ENCODE data around the gene NECTIN1.

The NECTIN1 gene

DNA sequence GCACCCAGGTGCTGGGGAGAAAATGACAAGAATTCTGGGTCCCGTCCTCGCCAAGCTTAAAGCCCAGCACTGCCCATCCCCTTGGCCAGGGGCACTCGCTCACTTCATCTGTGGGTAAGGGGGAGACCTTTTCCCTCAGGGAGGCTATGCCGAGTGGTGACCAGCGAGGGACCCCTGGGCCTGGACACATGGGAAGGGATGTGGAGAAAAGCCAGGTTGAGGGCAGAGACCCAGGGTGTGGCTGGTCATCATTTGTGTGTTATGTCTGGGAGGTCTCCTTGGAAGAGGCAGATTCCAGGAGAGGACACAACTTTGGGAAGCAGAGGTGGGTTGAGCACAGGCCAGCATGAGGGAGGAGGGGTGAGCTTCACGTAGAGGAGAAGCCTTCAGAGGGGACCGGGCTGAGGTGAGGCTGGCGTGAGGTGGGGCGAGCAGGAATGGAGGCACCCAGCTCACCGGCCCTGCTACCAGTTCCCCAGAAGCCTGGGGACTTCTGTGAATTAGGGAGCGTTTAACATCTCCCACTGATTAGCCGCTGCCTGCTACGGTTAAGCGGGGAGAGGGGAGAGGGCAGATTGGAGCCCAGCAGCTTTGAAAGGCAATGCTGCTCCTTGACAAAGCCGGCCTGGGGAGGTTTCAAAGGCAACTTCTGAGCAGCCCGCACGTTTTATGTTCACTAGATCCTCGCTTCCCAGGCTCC, 25.8 kb upstream of the NECTIN1 start:
- no peak for DNase-seq

DNA sequence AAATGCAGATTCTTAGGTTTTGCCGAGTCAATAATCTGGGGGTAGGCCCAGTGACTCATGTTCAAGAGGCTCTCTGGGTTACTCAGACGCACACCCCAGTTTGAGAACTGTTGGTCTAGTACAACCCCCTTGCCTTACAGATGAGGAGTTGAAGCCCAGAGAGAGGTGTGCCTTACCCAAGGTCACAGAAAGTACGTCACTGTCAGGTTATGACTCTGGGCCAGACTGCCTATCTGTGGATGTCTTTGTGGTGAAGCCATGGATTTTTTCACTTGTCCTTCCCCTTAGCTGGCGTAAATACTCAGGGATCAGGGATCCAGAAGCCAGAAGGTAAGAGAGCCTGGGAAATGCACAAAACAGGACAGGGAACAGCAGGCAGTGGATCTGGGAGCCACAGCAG, 25.2 kb upstream of the NECTIN1 start:
- no peak for DNase-seq

DNA sequence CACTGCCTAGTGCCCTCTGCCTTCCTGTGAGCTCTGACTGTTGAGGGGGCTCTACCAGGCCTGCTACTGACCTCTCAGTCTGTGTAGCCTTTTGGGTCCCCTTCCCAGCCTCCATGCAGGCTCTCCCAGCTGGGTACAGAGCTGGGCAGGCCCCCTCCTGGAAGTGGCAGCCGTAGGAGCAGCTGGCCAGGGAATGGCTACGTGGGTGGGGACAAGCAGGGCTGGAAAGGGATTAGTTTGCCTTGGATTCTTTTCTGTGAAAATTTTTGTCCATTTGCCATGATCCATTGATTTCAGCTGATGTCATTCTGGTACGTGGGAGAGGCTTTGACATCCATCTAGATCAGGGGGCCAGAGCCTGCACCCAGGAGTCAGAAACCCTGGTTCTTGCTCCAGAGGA, 23.9 kb upstream of the NECTIN1 start:
- DNase-seq, result no peak

DNA sequence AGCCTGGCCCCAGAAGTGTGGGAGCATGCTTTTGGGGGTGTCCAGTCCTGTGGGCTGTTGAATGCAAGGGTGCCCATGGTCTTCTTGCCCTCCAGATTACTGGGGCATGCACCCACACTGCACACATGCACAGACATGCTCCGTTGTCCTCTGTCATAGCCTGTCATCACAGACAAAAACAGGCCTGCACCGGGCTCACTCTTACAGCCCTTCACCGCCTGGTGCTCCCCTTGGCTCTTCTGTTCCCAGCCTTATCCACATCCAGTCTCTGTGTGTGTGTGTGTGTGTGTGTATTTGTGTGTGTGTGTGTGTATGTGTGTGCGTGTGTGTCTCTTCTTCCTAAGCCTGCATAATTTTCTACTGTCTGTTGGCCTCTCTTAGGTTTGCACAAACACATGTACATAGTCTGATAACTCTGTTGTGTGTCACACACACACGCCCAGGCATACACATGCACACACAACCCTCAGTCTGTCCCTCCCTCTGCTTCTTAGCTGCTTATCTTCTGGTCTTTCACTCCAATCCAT, 23.4 kb upstream of the NECTIN1 start:
- DNase-seq, result no peak

DNA sequence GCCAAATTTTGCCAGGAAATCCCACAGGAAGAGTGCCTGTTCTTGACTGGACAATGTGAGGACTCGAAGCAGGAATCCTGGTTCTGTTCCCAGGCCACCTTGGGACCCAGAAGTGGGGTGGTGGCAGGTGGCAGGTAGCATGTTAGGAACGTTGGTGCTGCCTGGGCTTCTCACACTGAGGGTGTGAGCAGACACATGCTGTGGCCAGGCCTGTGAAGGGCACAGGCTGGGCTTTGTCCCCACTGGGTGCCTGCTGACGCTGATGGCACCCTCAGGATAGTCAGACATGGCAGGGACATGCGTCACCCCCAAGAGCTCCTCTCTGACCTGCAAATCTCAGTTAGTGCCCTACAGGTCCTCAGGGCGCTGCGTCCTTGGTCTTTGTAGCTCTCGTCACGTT, 21.1 kb upstream of the NECTIN1 start:
- no peak for DNase-seq

DNA sequence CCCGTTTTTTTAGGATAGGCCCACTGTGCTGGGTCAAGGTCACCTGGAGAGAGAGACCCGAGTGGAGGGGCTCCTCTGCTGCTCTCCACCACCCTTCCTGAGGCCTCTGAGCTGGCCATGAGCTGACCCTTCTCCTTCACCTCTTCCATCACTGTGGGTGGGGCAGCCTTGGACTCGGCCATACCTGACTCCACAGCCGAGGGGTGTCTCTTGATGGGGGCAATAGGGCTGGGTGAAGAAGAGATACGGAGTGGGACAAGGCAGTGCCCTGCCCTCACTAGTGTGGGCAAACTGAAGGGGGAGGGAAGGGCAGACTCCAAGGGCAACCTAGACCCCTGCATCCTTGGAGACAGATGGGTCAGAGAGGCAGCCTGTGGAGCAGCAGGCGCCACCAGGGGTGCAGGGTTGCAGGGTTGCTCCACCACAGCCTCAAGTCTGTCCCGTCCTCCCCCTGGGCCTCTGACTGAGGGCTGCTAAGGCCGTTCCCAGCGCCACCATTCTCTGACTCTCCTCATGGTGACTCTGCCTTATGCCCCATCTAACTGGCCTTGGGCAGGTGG, 20.1 kb upstream of the NECTIN1 start:
- no peak for DNase-seq

DNA sequence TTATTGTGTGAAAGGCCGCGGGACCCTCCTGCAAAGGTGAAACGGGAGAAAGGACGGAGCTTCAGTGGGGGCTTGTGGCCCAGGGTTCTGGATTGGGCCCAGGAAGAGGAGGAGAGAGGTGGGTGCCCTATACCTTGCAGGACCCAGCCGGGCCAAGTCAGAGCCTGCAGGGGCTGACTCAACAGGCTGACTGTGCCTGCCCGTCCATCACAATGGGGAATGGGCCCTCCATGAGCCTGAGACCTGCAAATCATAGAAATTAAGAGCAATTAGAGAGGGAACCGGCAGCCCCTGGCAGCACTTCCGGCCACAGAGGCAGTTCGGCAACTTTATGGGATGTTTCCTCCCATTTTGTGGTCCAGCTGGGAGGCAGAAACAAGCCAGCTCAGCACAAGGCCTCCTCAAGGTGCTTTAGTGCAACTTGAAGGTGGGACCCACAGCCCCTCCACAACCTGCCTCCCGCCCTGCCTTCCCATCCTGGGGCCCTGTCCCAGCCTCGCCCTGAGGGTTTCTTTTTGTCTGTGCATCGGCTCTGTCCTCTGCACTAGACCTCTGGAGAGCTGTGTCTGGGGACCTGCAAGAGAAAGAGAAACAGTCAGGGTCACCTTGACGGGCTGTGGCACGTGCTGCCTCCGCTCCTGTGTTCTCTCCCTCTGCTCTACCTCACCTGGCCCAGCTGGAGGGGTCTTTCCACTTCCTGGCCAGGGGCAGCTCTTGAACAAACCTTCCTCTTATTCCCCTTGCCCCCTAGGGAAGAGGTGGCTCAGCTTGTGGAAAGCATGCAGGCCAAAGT, 19.1 kb upstream of the NECTIN1 start:
- DNase-seq, result no peak

DNA sequence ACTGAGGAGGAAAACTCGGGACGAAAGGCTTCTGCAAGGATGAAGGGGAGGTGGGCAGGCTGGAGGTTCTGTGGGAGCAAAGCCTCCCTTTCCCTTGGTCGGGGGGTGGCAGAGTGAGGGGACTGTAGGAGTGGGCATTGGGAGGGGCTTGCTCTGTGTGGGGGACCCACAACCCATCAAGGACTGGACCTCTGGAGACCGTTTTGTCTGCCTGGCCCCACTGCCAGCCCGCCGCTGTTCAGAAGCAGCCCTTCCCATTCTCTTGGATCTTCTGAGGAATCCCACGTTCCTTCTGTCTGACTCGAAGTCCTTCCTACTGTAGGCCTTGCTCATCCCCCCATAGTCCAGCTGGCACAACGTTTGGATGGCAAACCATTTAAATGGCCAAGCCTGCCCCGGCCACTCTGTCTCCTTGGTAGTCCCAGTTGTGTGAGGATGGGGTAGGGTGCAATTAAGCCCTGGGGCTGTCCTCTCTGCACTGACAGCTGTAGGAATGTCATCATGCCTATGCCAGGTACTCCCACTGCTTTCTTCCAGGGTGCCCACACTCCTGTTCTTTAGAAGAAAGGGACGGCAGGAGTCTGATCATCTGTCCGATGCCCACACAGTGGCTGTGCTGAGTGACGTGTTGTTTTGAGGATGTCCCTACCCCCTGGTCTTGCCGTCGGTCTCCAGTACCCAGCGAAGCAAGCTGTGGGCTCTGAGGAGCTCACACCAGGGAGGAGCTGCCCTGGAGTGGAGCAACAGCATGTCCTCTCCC, 17.0 kb upstream of the NECTIN1 start:
- DNase-seq, result no peak

DNA sequence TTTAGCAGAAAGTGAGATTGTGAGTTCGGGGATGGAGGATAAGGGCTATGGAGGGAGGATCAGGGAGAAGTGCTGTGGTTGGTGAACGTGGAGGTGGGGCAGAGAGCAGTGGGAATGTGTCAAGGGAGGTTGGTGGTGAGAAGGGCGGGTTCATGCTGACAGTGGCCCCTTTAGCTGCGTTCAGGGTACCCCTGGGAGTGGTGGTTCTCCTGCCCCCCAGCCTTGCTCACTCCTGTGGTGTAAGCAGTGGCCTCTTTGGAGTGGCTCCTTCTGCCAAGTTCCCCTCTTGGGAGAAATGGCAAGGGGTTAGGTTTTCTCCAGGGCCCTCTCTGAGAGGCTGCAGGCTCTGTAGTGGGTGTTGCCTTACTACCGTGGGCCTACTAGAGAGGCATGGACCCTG, 16.1 kb upstream of the NECTIN1 start:
- DNase-seq, result no peak

DNA sequence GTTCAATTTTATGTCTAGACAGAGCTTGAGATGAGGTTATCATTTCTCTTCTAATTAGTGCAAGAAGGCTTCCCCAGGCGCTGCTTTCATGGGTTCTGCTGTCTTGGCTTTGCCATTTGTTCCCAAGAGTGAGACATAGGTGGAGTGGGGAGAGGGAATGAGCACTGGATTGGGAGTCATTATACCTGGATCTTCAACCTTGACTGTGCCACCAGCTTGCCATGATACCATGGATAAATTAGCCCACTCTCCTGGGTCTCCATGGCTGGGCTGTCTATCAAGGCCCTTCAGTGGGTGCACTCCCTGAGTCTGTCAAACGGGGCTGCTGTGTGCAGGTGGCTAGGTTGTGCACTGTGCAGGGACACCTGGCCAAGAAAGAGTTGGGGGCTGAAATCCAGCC, 15.6 kb upstream of the NECTIN1 start:
- DNase-seq, result no peak

DNA sequence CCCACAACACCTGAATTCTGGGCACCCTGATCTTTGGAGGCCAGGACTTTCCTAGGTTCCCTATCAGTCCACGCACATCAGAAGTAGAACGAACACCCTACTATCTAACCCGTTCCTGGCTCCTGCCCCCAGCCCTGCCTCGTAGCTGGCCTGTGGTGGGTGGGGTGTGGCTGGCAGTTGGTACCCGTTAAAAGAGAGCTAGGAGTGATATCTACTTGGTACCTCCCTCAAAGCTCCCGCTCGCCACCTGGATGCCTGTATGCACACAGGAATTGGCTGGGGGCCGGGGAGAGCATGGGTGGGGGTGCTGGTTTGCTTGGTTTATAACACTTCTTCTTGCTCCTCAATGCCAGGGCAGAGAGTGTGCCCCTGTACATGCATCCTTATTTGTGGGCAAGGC, 14.0 kb upstream of the NECTIN1 start:
- DNase-seq, result no peak

DNA sequence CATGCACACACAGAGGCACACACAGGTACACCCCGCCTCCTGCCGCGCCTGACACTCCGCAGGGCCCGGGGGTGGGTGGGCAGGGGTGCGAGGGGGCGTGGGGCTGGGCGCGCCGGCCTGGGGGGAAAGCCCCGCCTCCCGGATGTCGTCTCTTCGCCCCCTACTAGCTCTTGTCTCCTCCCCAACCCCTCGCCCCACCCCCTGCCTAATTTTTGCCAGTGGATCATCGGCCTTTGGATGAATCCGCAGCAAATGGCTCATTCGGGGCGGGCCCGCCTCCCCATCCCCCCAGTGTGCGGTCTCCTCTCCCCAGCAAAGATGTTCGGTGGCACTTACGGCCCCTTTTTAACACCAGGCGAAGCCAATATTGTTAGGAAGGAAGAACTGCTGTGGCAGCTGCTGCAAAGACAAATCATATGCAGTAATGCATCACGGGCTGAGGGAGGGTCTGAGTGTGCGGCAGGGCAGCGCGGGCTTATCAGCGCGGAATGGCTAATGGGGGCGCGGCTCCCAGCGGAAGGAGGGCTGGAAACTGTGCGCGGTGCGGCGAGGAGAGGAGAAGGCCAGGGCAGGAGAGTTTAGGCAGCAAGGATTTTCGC, 13.4 kb upstream of the NECTIN1 start:
- no peak for DNase-seq

DNA sequence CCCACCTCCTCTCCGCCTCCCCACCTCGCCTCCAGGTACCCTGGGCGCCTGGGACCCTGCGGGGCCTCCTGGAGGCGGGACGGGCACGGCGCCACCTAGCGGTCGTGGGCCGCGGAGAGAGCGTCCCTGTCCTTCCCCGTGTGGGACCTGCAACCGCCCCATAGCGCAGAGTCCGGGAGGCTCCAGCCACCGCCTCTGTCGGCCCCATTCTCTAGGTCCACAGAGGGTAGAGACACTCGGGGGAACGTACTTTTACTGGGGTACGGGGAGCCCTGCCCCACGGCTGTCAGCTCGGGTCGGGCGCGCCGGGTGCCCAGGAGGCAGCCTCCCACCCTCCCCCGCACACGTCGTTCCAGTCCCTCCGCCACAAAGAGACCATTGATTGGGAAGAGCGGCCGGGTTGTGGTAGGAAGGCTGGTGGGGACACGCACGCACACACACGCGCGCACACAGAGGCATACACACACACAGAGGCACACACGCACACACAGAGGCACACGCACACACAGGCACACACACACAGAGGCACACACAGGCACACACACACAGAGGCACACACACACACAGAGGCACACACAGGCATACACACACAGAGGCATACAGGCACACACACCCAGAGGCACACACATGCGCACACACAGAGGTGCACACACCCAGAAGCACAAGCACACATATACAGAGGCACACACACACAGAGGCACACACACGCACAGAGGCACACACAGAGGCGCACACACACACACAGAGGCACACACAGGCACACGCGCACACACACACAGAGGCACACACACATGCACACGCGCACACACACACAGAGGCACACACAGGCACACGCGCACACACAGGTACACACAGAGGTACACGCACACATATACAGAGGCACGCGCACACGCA, 12.6 kb upstream of the NECTIN1 start:
- peak; percentile 61 to 83 (median 73) for DNase-seq

DNA sequence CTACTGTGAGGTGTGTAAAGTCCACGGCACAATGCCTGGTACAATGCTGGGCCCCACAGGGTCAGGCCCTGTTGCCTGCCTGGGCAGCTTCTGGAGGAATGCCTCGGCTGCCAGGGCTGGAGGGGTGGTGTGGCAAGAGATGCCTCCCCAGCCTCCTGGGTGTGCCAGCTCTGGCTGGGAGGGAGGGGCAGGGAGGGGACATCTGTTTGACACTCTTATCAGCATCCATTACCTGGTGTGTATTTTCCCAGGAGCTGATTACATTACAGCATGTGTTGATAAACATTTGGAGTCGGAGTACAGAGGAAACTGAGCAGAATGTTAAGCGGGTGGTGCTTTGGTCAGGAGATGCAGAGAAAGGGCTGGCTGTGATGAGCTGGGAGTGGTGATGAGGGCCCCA, 11.0 kb upstream of the NECTIN1 start:
- no peak for DNase-seq

DNA sequence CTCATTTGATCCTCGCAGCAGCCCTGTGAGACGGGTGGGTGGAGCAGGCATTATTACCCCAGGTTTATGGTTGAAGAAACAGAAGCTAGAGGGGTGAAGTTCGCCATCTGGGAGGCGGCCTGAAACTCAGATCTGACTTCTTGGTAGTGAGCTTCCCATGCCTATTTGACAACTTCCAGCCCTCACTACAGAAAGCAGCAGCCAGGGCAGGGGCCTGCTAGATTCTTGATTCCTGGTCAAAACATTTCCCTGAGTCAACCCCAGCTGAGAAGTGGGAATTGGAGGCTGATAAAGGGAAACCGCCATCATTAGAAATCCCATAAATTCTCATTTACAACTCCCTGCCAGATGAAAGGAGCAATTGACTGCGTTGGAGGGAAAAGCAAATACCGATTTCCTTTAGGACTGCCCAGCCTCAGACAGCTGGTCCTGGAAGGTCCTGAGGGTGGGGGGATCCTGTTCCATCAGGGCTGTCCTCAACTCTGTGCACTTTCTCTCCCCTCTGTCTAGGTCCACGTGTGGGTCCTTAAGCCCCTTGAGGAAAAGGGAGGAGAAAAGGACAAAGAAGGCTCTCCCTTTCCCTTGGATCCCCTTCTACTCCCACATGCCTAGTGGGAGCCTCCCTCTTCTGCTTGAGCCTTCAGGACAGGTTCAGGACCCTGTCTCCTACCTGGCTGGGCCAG, 10.2 kb upstream of the NECTIN1 start:
- no peak for DNase-seq

DNA sequence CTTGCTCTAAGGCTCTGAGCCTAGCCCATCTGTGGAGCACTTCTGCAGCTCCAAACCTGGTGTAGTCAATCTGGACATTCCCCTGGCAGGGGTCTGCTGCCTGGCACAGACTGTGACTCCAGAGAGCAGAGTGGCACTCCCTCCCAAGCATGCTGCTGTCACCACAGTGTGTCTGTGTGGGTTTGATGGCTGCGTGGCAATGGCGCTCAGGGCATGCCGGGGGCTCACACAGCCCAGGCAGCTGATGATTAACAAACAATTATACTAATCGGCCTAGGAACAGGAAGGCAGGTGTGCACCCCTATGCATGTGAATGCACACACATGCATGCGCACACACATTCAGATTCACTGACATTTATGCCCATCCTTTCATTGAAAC, 9.0 kb upstream of the NECTIN1 start:
- DNase-seq, result no peak

DNA sequence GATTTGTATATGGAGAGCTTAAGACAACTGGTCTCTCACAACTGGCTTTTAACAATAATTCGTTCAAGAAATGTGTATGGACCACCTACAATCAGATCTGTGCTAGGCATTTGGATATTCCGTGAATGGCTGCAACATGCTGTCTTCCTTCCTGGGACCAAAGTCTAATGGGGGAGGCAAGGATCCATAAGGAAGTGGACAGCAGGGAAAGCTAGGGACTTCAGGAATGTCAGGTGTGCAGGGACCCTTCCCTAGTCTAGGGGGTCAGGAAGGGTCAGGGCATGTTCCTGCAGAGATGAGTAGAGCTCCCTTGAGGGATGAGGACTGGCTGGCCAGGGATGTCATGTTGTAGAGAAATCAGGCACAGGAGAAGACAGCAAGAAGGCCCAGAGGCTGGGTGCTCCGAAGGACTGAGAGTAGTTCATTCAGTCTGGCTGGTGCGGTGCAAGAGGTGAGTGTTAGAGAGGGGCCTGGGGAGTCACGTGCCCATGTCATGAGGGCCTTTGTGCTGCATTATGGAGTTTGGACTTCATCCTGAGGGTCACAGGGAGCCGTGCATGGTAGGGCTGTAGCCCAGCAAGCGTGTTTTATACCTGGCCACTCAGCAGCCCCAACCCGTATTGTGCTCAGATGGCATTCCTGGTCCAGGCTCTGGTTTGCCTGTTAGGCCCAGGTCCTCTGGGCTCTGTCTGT, 8.5 kb upstream of the NECTIN1 start:
- DNase-seq, result no peak

DNA sequence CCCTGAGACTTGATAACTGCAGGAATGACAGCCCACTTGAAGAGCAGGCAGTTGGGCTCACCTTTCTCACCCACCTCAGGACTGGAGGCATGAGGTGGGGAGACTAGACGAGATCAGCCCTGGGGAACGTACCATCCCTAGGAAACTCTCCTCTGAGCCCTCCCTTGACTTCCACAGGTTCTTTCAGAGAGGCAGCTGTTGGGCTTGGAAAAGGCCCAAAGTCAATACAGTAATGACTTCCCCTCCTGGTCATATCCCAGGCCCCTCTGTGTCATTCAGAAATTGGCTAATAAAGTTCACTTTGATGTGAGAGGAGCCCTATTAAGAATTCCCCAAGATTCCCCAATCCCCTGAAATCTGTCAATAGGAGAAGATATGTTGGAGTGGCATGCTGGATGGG, 5.8 kb upstream of the NECTIN1 start:
- no peak for DNase-seq

DNA sequence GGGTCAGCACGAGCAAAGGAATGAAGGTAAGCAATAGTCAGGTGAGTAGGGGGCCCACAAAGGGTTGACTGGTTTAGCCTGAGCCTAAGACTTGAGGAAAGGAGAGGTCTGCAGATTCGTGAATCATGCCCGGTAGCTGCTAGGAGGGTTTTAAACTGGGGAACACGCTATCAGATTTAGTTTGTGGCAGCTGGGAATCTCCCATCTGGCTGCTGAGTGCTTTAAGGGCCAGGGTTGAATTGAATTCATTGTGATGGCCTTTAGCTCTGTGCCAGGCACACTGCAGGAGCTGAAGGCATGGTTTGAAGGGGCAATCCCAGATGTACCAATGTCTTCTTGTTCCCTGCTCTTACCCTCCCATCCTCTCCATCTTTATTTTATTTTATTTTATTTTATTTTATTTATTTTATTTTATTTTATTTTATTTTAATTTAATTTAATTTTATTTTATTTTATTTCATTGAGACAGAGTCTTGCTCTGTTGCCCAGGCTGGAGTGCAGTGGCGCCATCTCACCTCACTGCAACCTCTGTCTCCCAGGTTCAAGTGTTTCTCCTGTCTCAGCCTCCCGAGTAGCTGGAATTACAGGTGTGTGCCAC, 1.9 kb upstream of the NECTIN1 start:
- no peak for DNase-seq

DNA sequence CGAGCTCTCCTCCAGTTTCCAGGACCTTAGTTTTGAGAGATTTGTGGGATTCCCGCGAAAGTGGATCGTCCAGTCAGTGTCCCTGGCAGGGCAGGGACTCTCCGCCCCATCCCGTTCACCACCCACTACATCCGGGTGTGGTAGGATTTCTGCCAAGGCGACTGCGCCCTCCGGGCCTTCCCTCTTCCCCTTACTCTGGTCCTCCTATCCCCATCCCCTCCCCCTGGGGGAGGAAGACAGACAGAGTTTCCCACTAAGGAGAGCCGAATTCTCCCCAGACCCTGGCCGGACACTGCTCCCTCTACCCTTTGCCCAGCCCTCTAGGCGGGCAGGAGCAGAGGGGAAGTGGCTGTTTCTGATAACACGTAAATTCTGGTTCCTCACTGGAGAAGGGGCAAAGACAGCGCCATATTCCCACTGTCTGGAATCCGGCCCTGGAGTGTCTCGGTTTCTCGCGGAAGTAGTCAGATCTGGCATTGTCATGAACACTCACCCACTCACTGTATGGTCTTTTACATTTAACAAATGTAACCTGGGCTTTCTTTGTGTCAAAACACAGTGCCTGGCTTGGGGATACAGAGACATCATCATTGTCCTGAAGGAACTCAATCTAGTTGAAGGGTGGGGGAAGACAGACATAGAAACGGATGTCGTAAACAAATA, 1.1 kb upstream of the NECTIN1 start:
- peak; percentile 87 to 92 (median 88) for DNase-seq

All from suppressor macrophage treated with lipopolysaccharide for 1 hour (primary cell).